ENCODE data around the gene CACNA1C.

DNA sequence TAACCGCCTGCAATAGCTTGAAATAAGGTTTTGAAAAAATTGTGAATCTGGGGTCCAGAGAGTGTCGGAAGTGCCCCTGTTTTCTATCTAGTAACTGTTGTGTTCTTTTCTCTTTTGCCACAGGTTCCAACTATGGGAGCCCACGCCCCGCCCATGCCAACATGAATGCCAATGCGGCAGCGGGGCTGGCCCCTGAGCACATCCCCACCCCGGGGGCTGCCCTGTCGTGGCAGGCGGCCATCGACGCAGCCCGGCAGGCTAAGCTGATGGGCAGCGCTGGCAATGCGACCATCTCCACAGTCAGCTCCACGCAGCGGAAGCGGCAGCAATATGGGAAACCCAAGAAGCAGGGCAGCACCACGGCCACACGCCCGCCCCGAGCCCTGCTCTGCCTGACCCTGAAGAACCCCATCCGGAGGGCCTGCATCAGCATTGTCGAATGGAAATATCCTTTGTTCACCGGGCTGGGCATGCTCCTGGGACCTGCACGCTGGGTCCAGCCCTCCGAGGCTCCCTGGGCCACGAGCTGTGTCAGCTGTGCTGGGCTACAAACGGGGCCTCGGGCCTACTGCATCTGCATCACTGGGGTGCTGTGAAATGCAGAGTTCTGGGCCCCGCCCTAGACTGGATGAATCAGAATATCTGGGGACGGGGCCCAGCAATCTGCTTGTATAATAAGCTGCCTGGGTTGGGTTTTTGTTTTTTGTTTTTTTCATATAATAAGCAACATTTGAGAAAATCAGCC, 62.5 kb downstream of the CACNA1C start:
- TF ChIP-seq, protein P1, sequence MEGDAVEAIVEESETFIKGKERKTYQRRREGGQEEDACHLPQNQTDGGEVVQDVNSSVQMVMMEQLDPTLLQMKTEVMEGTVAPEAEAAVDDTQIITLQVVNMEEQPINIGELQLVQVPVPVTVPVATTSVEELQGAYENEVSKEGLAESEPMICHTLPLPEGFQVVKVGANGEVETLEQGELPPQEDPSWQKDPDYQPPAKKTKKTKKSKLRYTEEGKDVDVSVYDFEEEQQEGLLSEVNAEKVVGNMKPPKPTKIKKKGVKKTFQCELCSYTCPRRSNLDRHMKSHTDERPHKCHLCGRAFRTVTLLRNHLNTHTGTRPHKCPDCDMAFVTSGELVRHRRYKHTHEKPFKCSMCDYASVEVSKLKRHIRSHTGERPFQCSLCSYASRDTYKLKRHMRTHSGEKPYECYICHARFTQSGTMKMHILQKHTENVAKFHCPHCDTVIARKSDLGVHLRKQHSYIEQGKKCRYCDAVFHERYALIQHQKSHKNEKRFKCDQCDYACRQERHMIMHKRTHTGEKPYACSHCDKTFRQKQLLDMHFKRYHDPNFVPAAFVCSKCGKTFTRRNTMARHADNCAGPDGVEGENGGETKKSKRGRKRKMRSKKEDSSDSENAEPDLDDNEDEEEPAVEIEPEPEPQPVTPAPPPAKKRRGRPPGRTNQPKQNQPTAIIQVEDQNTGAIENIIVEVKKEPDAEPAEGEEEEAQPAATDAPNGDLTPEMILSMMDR (conservative IDR thresholded peaks at IDR 0.05) = no peak
- no peak for TF ChIP-seq ZFX (IDR thresholded peaks at IDR 0.05)

All from C4-2B (cell line).